SU-DHL-6 (cell line): ENCODE results near the gene PPP2R5C.

Experiments used
- H2AFZ ChIP-seq: fragments of 200-600 bp; sonication (generic); 2 replicates; pipeline ENCODE4 v1.6.1; 2014; ENCODE audit warnings: low read depth, mild to moderate bottlenecking, moderate library complexity, mixed read lengths, antibody characterized with exemption, low read length; ENCODE audit not compliant: severe bottlenecking
- H3F3A ChIP-seq: fragments of 200-600 bp; shearing (Covaris generic); 2 replicates; pipeline ENCODE4 v1.6.0; 2016; ENCODE audit warnings: antibody characterized with exemption, mild to moderate bottlenecking; ENCODE audit not compliant: insufficient read depth
- H3K27ac ChIP-seq: fragments of 200-600 bp; sonication (generic); 2 replicates; pipeline ENCODE4 v1.5.1; 2016; ENCODE audit warnings: low read depth, mild to moderate bottlenecking, low read length, moderate library complexity, mixed read lengths
- H3K27me3 ChIP-seq: fragments of 200-600 bp; sonication (generic), shearing (Covaris generic); 2 replicates; pipeline ENCODE4 v1.6.0; 2014; ENCODE audit warnings: mild to moderate bottlenecking, low read length
- H3K36me3 ChIP-seq: fragments of 200-600 bp; sonication (generic); 2 replicates; pipeline ENCODE4 v1.6.1; 2014; ENCODE audit warnings: mild to moderate bottlenecking, low read length, mixed read lengths
- H3K4me2 ChIP-seq: fragments of 300-600, 200-600 bp; shearing (Covaris generic), sonication (generic); 2 replicates; pipeline ENCODE4 v1.6.0; 2014; ENCODE audit warnings: low read length, low read depth, mild to moderate bottlenecking; ENCODE audit not compliant: poor library complexity, severe bottlenecking
- H3K4me3 ChIP-seq: fragments of 200-600 bp; sonication (generic); 2 replicates; pipeline ENCODE4 v1.5.1; 2014; ENCODE audit warnings: antibody characterized with exemption, low read length, mild to moderate bottlenecking, mixed read lengths; ENCODE audit not compliant: insufficient read depth, poor library complexity, severe bottlenecking
- H3K79me2 ChIP-seq: fragments of 200-600 bp; sonication (generic); 2 replicates; pipeline ENCODE4 v1.6.1; 2014; ENCODE audit warnings: mild to moderate bottlenecking, low read length, moderate library complexity; ENCODE audit not compliant: insufficient read depth
- H3K9ac ChIP-seq: fragments of 200-600 bp; sonication (generic); 2 replicates; pipeline ENCODE4 v1.7.0; 2014; ENCODE audit warnings: mild to moderate bottlenecking, low read length
- H3K9me2 ChIP-seq: fragments of 200-600 bp; sonication (generic); replicated peaks from 2 replicates; pipeline ENCODE4 v1.6.1; 2014; ENCODE audit warnings: low read length; ENCODE audit not compliant: insufficient read depth
- H3K9me3 ChIP-seq: fragments of 200-600 bp; sonication (generic); 2 replicates; pipeline ENCODE4 v1.6.1; 2014; ENCODE audit warnings: low read length, mixed read lengths; ENCODE audit not compliant: insufficient read depth
- H4K20me1 ChIP-seq: fragments of 200-600 bp; sonication (generic); 2 replicates; pipeline ENCODE4 v1.6.1; 2014; ENCODE audit warnings: low read depth, mild to moderate bottlenecking, antibody characterized with exemption, low read length, moderate library complexity, mixed read lengths
- EZH2phosphoT487 ChIP-seq: fragments of 200-600 bp; sonication (generic), shearing (Covaris generic); conservative IDR thresholded peaks from 2 replicates; pipeline ENCODE4 v1.6.1; 2018; ENCODE audit warnings: mild to moderate bottlenecking, antibody characterized with exemption, low read length, moderate library complexity, mixed read lengths
- TF ChIP-seq, protein P1 (sequence below): fragments of 200-600 bp; sonication (generic); IDR thresholded peaks from one replicate; pipeline ENCODE4 v1.5.1; 2017; ENCODE audit warnings: antibody characterized with exemption, mild to moderate bottlenecking, low read length, moderate library complexity; ENCODE audit not compliant: insufficient read depth, poor library complexity, severe bottlenecking

The PPP2R5C gene

DNA sequence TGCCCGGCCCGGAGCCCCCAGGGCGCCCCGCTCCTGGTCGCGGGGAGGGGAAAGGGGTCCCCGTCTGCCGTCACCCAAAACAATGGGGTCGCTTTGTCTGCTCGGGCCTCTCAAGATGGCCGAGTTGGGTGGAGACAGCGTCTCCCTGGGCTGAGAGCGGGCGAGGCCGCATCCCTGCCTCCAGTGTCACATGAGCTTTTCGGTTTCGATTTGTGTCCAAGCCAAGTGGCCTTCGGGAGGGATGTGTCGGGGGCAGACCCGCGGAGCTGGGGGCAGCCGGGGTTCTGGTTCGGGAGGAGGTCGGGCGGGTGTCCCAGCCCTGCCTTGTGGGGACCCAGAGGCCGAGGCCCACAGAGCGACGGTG, 203.7 kb downstream of the PPP2R5C start:
- H3K9me3 ChIP-seq, result no peaks in the 10 kb centered on the region
- H3F3A ChIP-seq, result peaks cover 4% of the 10 kb centered on the region; the same call in 1 of the 2 replicates
- H3K79me2 ChIP-seq, result peaks cover 49% of the 10 kb centered on the region
- peak overlapping the region; percentile 82 for H3K4me3 ChIP-seq
- H3K9ac ChIP-seq, result peak overlapping the region; percentile 91
- H3K4me2 ChIP-seq, result peak overlapping the region; percentile 59
- no peak for TF ChIP-seq EZH2phosphoT487
- TF ChIP-seq, protein P1, sequence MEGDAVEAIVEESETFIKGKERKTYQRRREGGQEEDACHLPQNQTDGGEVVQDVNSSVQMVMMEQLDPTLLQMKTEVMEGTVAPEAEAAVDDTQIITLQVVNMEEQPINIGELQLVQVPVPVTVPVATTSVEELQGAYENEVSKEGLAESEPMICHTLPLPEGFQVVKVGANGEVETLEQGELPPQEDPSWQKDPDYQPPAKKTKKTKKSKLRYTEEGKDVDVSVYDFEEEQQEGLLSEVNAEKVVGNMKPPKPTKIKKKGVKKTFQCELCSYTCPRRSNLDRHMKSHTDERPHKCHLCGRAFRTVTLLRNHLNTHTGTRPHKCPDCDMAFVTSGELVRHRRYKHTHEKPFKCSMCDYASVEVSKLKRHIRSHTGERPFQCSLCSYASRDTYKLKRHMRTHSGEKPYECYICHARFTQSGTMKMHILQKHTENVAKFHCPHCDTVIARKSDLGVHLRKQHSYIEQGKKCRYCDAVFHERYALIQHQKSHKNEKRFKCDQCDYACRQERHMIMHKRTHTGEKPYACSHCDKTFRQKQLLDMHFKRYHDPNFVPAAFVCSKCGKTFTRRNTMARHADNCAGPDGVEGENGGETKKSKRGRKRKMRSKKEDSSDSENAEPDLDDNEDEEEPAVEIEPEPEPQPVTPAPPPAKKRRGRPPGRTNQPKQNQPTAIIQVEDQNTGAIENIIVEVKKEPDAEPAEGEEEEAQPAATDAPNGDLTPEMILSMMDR, result no peak
- H3K36me3 ChIP-seq, result no peaks in the 10 kb centered on the region
- H3K27me3 ChIP-seq, result no peaks in the 10 kb centered on the region
- H3K9me2 ChIP-seq, result no peaks in the 10 kb centered on the region
- H3K27ac ChIP-seq, result peak overlapping the region; percentile 52; the same call in 1 of the 2 replicates
- H2AFZ ChIP-seq, result no peak overlapping the region
- H4K20me1 ChIP-seq, result peaks cover 11% of the 10 kb centered on the region

DNA sequence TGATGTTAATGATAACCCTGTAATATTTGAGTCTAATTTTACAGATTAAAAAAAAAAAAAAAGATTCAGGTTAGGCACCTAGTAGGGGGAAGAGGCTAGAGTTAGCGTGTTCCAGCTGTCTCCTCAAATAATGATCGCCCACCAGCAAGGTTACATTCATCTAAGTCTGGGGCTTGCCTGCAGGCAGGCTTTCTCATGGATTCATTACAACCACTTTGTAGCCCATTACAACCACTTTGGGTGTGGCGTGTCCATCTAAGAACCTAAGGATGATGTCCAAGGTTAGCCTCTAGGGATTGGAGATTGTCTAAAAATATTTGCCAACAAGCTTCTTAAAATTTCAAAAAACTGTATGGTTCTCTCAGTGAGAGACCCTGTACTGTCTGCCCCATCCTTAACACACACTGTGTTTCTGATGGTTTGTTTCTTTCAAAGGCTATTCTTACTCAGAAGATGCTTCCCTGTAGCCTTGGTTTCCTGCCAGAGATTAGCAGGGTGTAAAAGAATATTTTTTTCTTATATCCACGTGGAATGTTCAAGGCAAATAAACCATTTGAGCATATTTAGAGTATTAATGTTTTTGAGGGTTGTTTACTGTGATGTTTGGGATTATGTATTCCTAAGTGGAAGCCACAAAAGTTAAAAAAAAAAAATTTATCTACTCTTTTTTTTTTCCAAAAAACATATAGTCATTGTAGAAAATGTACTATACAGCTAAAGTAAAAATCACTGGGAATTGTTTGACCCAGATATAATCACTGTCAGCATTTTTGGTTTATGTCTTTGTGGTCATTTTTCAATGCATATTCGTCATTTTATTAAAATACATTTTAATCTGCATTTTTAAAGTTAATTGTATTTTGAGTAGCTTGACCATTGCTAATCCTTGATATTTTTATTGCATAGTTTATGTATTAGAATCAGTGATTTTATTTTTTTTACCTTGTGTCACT, 204.5 kb downstream of the PPP2R5C start:
- TF ChIP-seq, protein P1, result no peak
- TF ChIP-seq EZH2phosphoT487, result no peak
- no peak overlapping the region for H3K27ac ChIP-seq

DNA sequence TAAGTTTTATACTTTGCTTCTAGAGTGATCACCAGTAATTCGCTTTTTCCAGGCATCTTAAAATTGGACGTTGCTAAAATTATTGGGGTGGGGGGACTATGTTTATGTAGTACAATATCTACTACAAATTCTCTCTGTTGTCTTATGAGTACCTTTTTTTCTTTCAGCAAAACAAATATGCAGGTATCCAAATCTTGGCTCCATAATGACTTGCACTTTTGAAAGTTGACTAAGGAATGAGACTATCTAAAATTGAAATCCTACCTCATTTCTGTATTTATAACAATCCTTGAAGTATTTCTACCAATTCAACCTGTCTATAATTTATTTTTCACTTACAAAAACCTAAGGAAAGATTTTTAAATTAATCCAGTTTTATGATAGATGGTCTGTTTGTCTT, 205.2 kb downstream of the PPP2R5C start:
- Histone ChIP-seq H3K79me2 (peaks cover 61% of the 10 kb centered on the region), H3K4me2 (peak overlapping the region; percentile 59), H2AFZ (no peak overlapping the region), H3K9ac (peak overlapping the region; percentile 91; the same call in 1 of the 2 replicates), H3K36me3 (no peaks in the 10 kb centered on the region), H3K27me3 (no peaks in the 10 kb centered on the region), H3F3A (peaks cover 4% of the 10 kb centered on the region; the same call in 1 of the 2 replicates), H3K9me2 (no peaks in the 10 kb centered on the region), H3K27ac (no peak overlapping the region), H3K4me3 (no peak overlapping the region), H4K20me1 (peaks cover 11% of the 10 kb centered on the region), H3K9me3 (no peaks in the 10 kb centered on the region)
- TF ChIP-seq, protein P1, result no peak
- TF ChIP-seq EZH2phosphoT487, result no peak

More for the DNA sequence above, 204.5 kb downstream of the PPP2R5C start:
- Histone ChIP-seq H3K9me3 (no peaks in the 10 kb centered on the region), H3K79me2 (peaks cover 54% of the 10 kb centered on the region), H2AFZ (no peak overlapping the region), H3K36me3 (no peaks in the 10 kb centered on the region), H3K27me3 (no peaks in the 10 kb centered on the region), H3K9ac (peak overlapping the region; percentile 91), H3K4me3 (peak overlapping the region; percentile 82), H4K20me1 (peaks cover 11% of the 10 kb centered on the region), H3K9me2 (no peaks in the 10 kb centered on the region), H3F3A (peaks cover 4% of the 10 kb centered on the region; the same call in 1 of the 2 replicates), H3K4me2 (peak overlapping the region; percentile 59)
